ENCODE measurements around the gene NPSR1.
"Not testable (repeated sequence)": the region's sequence is repeated elsewhere in the genome, so short reads cannot be mapped to it uniquely, and the experiment has no call there.

Gene NPSR1

GRCh38 chr7:34837801-34838201 lies 179.8 kb downstream of the NPSR1 start:
- DNase-seq (ENCODE audit: low read depth), result no peak

GRCh38 chr7:34838329-34838728 lies 180.3 kb downstream of the NPSR1 start:
- no peak for DNase-seq (ENCODE audit: low read depth)

GRCh38 chr7:34839645-34840044 lies 181.6 kb downstream of the NPSR1 start:
- DNase-seq (ENCODE audit: low read depth), result no peak

DNA sequence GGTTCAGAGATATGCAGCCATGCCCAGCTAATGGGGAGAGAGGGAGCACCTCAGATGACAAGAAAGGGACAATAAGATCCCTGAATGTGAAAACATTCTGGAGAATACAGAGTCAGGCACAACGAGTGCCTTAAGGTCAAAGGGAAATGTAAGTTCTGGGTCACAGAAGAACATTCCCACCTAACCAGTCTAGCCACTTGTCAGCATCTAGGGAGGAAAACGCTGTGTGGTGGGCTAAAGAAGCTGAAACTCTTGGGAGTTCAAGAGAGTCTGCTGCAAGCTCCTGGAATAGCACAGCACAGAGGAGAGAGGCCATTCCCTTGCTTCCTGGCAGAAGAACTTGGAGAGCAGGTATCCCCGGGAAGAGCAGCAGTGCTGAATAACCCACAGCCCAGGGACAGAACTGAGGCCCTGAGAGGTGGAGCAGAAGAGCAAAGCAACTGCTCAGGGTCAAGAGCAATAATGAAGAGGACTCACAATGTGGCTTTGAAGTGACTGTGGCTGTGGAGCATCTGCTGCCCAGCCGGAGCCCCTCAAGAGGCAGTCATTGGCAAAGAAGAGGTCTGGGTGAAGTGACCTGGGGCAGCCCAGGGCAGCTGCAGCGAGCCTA lies 182.3 kb downstream of the NPSR1 start:
- DNase-seq (ENCODE audit: low read depth), result no peak

DNA sequence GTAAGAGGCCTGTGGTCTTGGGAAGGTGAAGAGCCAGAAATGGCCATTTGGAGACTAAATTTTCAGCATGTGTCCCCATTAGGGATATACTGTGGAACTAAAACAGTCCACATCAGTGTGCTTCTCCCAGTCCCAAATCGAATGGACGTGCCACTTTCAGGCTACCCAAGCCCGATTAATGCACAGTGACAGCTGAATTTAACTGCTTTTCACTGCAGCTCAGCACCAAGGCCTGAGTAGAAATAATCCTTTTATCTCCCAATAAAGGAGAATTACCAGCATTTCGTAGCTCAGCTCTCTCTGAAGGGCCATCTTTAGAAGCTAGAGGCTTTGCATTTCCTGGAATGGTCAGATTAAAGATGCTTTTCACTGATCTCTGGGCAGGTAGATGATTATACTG lies 183.3 kb downstream of the NPSR1 start:
- no peak for DNase-seq (ENCODE audit: low read depth)

DNA sequence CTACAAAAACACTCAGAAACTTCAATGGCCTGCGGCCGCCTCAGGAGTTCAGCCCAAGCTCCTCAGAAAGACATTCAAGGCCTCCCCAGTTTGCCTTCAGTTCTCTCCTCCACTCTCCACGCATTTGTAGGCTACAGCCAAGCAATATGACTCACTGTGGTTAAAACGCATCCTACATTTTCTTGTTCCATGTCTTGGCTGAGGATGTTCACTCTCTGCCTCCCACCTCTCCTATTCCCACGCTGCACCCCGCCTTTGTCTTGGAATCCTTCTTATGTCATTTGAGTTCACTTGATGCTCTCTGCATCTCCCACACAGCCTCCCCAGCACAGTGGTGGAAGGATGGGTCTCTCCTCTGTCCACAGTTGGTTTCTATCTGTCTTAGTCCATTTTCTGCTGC lies 184.8 kb downstream of the NPSR1 start:
- no peak for DNase-seq (ENCODE audit: low read depth)

- no peak for DNase-seq (ENCODE audit: low read depth)
Measured at GRCh38 chr7:34844406-34844805, 186.4 kb downstream of the NPSR1 start.

DNA sequence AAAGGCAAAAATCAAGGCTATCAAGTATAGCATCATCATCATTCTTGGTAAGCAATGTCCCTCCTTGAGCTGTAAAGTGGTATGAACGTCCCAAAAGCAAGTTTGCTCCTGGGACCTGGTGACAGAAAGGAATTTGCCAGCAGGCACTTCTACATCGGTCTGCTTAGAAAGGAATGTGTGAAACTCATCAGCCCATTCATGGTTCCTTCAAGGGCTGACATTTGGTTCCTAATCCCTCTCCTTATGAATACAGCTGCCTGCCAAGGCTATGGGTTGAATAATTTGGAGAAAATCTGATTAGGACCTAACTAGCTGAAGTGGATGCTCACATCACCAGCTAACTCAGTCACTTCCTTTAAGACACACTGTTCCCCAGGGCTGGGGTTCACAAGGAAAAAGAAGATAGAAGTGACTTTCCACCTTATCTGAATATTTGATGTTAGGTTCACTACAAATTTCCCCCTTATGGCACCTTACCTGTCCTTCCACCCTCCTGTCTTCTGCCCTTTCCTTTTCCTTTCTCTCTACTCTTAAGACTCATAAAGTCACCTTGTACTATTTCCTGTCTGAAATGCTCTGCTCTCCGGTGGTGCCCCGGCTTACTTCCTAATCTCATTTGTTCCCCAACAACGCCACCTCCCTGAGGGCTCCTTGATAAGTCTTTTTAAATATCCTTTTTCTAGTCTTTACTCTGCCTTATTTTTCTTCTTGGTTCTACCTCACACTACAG lies 187.1 kb downstream of the NPSR1 start:
- no peak for DNase-seq (ENCODE audit: low read depth)

GRCh38 chr7:34845666-34846361 lies 187.8 kb downstream of the NPSR1 start:
- DNase-seq (ENCODE audit: low read depth), result no peak

- DNase-seq (ENCODE audit: low read depth), result no peak
Measured at GRCh38 chr7:34846976-34847375, 189.0 kb downstream of the NPSR1 start.

- no peak for DNase-seq (ENCODE audit: low read depth)
Measured at GRCh38 chr7:34848670-34849069, 190.7 kb downstream of the NPSR1 start.

DNA sequence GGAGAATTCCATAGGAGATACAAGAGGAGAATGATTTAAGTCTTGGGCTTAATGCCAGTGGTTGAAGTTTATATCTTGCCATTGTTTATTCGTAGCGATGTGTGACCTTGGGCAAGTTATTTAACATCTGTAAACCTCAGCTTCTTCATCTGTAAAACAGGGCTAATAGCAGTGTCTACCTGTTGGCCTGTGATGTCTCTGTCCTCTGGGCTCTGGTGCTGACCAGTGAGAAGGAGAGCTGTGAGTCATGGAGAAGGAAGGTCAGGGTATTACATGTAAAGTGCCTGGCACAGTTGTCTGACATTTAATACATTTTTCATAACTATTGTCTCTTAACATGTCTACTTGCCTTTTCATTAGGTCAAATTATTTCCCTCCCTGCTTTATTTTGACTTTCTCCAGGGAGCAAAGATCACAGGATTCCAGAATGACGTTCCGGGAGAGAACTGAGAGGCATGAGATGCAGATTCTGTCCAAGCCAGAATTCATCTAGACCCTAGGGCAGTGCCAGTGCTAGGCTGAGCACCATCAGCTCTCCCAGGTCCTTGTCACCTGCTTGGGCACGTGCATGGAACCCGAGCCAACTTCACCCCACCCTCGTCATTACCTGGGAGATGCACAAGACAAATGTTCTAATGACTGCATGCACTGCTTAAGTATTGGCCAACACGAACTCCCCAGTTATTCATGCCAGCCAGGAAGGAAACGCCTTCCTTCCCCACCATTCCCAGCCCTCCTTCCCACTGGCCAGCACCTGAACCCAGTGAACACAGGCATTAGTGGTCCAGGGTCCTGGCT lies 191.3 kb downstream of the NPSR1 start:
- DNase-seq (ENCODE audit: low read depth), result no peak

- no peak for DNase-seq (ENCODE audit: low read depth)
Measured at GRCh38 chr7:34849986-34850385, 192.0 kb downstream of the NPSR1 start.

- DNase-seq (ENCODE audit: low read depth), result no peak
Measured at GRCh38 chr7:34850681-34851080, 192.7 kb downstream of the NPSR1 start.

- no peak for DNase-seq (ENCODE audit: low read depth)
Measured at GRCh38 chr7:34851431-34851830, 193.4 kb downstream of the NPSR1 start.

DNA sequence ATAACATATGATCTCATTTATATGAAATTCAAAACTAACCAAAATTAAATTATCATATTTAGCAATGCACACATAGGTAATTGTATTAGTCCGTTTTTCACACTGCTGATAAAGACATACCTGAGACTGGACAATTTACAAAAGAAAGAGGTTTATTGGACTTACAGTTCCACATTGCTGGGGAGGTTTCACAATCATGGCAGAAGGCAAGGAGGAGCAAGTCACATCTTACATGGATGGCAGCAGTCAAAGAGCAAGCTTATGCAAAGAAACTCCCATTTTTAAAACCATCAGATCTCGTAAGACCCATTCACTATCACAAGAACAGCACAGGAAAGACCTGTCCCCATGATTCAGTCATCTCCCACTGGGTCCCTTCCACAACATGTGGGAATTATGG lies 200.4 kb downstream of the NPSR1 start:
- DNase-seq (ENCODE audit: low read depth), result not testable (repeated sequence)

DNA sequence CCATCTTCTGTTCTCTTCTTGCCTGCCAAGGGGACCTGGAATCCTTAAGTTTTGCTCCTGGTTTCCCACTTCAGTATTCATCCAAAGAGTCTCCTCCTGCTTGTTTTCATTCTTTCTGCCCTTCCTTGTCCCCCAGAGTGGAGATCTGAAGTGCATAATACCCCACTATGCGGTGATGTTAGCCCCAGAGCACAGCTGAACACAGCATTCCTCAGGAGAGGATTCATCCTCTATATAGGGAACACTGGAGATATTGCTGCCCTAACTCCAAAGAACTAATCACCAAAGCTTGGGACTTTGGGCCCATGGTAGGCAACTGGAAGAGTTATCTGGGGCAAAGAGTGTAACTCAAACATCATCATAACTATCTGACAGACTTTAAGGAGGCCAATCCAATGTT lies 201.3 kb downstream of the NPSR1 start:
- not testable (repeated sequence) for DNase-seq (ENCODE audit: low read depth)

DNA sequence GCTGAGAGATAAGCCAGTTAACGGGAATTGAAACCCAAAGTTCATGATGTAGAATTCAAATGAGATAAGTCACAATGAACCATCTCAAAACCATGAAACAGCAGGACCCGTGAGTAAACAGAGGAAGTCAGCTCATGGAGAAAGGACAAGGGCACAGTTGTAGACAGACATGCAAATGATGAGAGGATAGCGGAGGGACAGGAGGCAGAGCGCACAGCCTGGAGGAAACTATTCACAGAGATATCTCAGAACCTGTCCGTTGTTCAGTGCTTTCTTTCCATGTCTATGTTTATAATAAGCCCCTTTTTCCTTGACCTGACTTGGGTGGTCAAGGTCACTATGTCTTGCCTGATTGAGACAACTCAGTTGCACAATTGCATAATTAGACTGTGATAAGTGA lies 208.2 kb downstream of the NPSR1 start:
- DNase-seq (ENCODE audit: low read depth), result not testable (repeated sequence)

GRCh38 chr7:34867341-34867740 lies 209.3 kb downstream of the NPSR1 start:
- DNase-seq (ENCODE audit: low read depth), result not testable (repeated sequence)

DNA sequence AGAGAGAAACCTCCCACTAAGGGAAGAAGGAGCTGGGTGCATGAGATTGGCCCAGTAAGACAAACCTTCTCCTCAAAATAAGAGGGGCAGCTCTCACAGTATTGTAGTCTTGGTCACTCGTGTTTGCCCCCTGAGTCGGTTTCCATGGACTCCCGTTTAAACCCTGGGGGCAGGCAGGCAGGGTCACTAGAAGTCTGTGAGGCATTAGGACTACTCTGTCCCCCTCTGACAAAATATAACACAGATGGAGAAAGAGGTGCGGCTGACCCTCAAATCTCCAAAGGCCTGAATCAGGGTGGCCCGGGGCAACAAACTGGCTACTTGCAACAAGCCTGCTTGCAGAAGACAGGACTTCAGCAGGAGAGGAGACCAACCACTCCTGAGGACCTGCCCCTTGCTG lies 210.6 kb downstream of the NPSR1 start:
- not testable (repeated sequence) for DNase-seq (ENCODE audit: low read depth)

GRCh38 chr7:34869057-34869456 lies 211.0 kb downstream of the NPSR1 start:
- no peak for DNase-seq (ENCODE audit: low read depth)

DNA sequence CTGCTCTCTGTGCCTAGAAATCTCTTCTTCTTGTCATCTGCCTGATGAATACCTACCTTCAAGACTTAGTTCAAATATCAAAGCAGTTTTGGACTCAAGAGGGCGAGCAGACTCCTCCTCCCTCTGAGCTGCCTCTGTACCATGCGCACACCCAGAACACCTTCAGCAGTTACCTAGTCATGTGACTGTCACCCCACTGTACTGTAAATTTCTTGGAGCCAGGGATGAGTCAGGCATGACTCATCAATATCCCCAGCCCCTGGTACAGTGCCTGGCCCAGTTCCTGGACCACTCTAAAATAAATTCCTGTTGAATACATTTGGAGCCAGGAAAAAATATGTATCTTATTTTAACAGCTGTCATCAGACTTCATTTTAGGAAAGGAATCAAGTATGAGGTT lies 212.0 kb downstream of the NPSR1 start:
- DNase-seq (ENCODE audit: low read depth), result not testable (repeated sequence)

Data from CMK (cell line).